22Rv1 (cell line): ENCODE data around the gene PHLDB3.

ENCODE experiments used
- ZFX ChIP-seq: fragments of 450-650 bp; IDR thresholded peaks from 2 replicates; pipeline ENCODE4 v1.6.1; 2017; ENCODE audit warnings: antibody characterized with exemption, borderline replicate concordance
- TF ChIP-seq, protein P1 (sequence below): fragments of 450-650 bp; IDR thresholded peaks from 2 replicates; pipeline ENCODE4 v1.5.1; 2017; ENCODE audit warnings: mild to moderate bottlenecking

DNA sequence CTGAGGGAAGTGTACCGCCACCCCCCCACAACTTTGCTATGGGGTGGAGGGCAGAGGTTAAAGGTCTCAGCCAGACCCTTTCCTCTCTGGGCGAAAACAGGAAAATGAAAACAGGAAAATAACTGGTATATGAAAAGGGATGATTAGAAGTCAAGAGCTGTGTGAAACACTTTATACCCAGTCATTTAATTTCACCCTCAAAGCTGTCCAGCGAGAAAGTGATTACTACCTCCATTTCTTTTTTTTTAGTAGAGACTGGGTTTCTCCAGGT is 575 bp upstream of the PHLDB3 start:
- TF ChIP-seq, protein P1, sequence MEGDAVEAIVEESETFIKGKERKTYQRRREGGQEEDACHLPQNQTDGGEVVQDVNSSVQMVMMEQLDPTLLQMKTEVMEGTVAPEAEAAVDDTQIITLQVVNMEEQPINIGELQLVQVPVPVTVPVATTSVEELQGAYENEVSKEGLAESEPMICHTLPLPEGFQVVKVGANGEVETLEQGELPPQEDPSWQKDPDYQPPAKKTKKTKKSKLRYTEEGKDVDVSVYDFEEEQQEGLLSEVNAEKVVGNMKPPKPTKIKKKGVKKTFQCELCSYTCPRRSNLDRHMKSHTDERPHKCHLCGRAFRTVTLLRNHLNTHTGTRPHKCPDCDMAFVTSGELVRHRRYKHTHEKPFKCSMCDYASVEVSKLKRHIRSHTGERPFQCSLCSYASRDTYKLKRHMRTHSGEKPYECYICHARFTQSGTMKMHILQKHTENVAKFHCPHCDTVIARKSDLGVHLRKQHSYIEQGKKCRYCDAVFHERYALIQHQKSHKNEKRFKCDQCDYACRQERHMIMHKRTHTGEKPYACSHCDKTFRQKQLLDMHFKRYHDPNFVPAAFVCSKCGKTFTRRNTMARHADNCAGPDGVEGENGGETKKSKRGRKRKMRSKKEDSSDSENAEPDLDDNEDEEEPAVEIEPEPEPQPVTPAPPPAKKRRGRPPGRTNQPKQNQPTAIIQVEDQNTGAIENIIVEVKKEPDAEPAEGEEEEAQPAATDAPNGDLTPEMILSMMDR = no peak
- no peak for TF ChIP-seq ZFX
